ENCODE measurements around the gene MBOAT7.

The MBOAT7 gene

GRCh38 chr19:54162884-54163283 is 26.5 kb downstream of the MBOAT7 start:
- Histone ChIP-seq H3K9ac (ENCODE audit: low read length) (no peak overlapping the region), H3K36me3 (ENCODE audit: control insufficient read depth, insufficient read depth, low read length) (peaks cover 2% of the 10 kb centered on the region), H3K4me3 (ENCODE audit: low read length) (peak overlapping the region; percentile 64), H3K4me1 (ENCODE audit: control insufficient read depth, insufficient read depth, low read length) (peaks cover 15% of the 10 kb centered on the region), H3K27me3 (ENCODE audit: control insufficient read depth, insufficient read depth, low read length) (peaks cover 3% of the 10 kb centered on the region), H3K27ac (ENCODE audit: low read depth, low read length) (no peak overlapping the region)

GRCh38 chr19:54162241-54162805 is 27.1 kb downstream of the MBOAT7 start:
- H3K4me1 ChIP-seq (ENCODE audit: control insufficient read depth, insufficient read depth, low read length) = peaks cover 15% of the 10 kb centered on the region
- no peak overlapping the region for H3K9ac ChIP-seq (ENCODE audit: low read length)
- no peak overlapping the region for H3K27ac ChIP-seq (ENCODE audit: low read depth, low read length)
- peaks cover 3% of the 10 kb centered on the region for H3K27me3 ChIP-seq (ENCODE audit: control insufficient read depth, insufficient read depth, low read length)
- H3K36me3 ChIP-seq (ENCODE audit: control insufficient read depth, insufficient read depth, low read length) = peaks cover 2% of the 10 kb centered on the region
- peak overlapping the region; percentile 64 for H3K4me3 ChIP-seq (ENCODE audit: low read length)

- H3K9ac ChIP-seq (ENCODE audit: low read length) = no peak overlapping the region
- H3K27me3 ChIP-seq (ENCODE audit: control insufficient read depth, insufficient read depth, low read length) = peaks cover 3% of the 10 kb centered on the region
- peaks cover 16% of the 10 kb centered on the region for H3K36me3 ChIP-seq (ENCODE audit: control insufficient read depth, insufficient read depth, low read length)
- H3K4me3 ChIP-seq (ENCODE audit: low read length) = peak overlapping the region; percentile 73
- peaks cover 15% of the 10 kb centered on the region for H3K4me1 ChIP-seq (ENCODE audit: control insufficient read depth, insufficient read depth, low read length)
- H3K27ac ChIP-seq (ENCODE audit: low read depth, low read length) = peak overlapping the region; percentile 77
These were observed 28.5 kb downstream of the MBOAT7 start for GRCh38 chr19:54160854-54161253.

- Histone ChIP-seq H3K27me3 (ENCODE audit: control insufficient read depth, insufficient read depth, low read length) (peaks cover 3% of the 10 kb centered on the region), H3K36me3 (ENCODE audit: control insufficient read depth, insufficient read depth, low read length) (peaks cover 19% of the 10 kb centered on the region), H3K4me1 (ENCODE audit: control insufficient read depth, insufficient read depth, low read length) (peaks cover 15% of the 10 kb centered on the region), H3K9ac (ENCODE audit: low read length) (peak overlapping the region; percentile 20), H3K27ac (ENCODE audit: low read depth, low read length) (peak overlapping the region; percentile 77), H3K4me3 (ENCODE audit: low read length) (peak overlapping the region; percentile 73)
These were observed 29.1 kb downstream of the MBOAT7 start for GRCh38 chr19:54160182-54160811.

GRCh38 chr19:54159352-54160181 is 29.8 kb downstream of the MBOAT7 start, which contains the start of gene LENG1:
Gene LENG1 (minus strand): TSS chr19:54159721. CDS start chr19:54159695, 26 bp downstream.
- peak within 1 kb of the TSS; percentile 97 for H3K27ac ChIP-seq (ENCODE audit: low read depth, low read length)
- peak within 1 kb of the TSS; percentile 83 for H3K9ac ChIP-seq (ENCODE audit: low read length)
- peaks cover 3% of the 10 kb centered on the region for H3K27me3 ChIP-seq (ENCODE audit: control insufficient read depth, insufficient read depth, low read length)
- H3K4me1 ChIP-seq (ENCODE audit: control insufficient read depth, insufficient read depth, low read length) = peaks cover 15% of the 10 kb centered on the region
- peaks cover 24% of the 10 kb centered on the region for H3K36me3 ChIP-seq (ENCODE audit: control insufficient read depth, insufficient read depth, low read length)
- peak within 1 kb of the TSS; percentile 91 for H3K4me3 ChIP-seq (ENCODE audit: low read length)

GRCh38 chr19:54158812-54159351 is 30.5 kb downstream of the MBOAT7 start:
- Histone ChIP-seq H3K27me3 (ENCODE audit: control insufficient read depth, insufficient read depth, low read length) (no peaks in the 10 kb centered on the region), H3K27ac (ENCODE audit: low read depth, low read length) (peak overlapping the region; percentile 97), H3K36me3 (ENCODE audit: control insufficient read depth, insufficient read depth, low read length) (peaks cover 28% of the 10 kb centered on the region), H3K4me3 (ENCODE audit: low read length) (peak overlapping the region; percentile 91), H3K9ac (ENCODE audit: low read length) (peak overlapping the region; percentile 83), H3K4me1 (ENCODE audit: control insufficient read depth, insufficient read depth, low read length) (peaks cover 15% of the 10 kb centered on the region)

- H3K4me3 ChIP-seq (ENCODE audit: low read length) = no peak overlapping the region
- no peak overlapping the region for H3K9ac ChIP-seq (ENCODE audit: low read length)
- H3K4me1 ChIP-seq (ENCODE audit: control insufficient read depth, insufficient read depth, low read length) = peaks cover 15% of the 10 kb centered on the region
- no peak overlapping the region for H3K27ac ChIP-seq (ENCODE audit: low read depth, low read length)
- H3K36me3 ChIP-seq (ENCODE audit: control insufficient read depth, insufficient read depth, low read length) = peaks cover 40% of the 10 kb centered on the region
- no peaks in the 10 kb centered on the region for H3K27me3 ChIP-seq (ENCODE audit: control insufficient read depth, insufficient read depth, low read length)
These were observed 32.4 kb downstream of the MBOAT7 start for GRCh38 chr19:54156953-54157352.

GRCh38 chr19:54156490-54156889 is 32.9 kb downstream of the MBOAT7 start:
- no peaks in the 10 kb centered on the region for H3K27me3 ChIP-seq (ENCODE audit: control insufficient read depth, insufficient read depth, low read length)
- peaks cover 15% of the 10 kb centered on the region for H3K4me1 ChIP-seq (ENCODE audit: control insufficient read depth, insufficient read depth, low read length)
- no peak overlapping the region for H3K4me3 ChIP-seq (ENCODE audit: low read length)
- H3K9ac ChIP-seq (ENCODE audit: low read length) = no peak overlapping the region
- H3K27ac ChIP-seq (ENCODE audit: low read depth, low read length) = no peak overlapping the region
- peaks cover 44% of the 10 kb centered on the region for H3K36me3 ChIP-seq (ENCODE audit: control insufficient read depth, insufficient read depth, low read length)

GRCh38 chr19:54155694-54156093 is 33.7 kb downstream of the MBOAT7 start:
- H3K4me1 ChIP-seq (ENCODE audit: control insufficient read depth, insufficient read depth, low read length) = peaks cover 14% of the 10 kb centered on the region
- no peaks in the 10 kb centered on the region for H3K27me3 ChIP-seq (ENCODE audit: control insufficient read depth, insufficient read depth, low read length)
- H3K4me3 ChIP-seq (ENCODE audit: low read length) = no peak overlapping the region
- H3K36me3 ChIP-seq (ENCODE audit: control insufficient read depth, insufficient read depth, low read length) = peaks cover 48% of the 10 kb centered on the region
- H3K9ac ChIP-seq (ENCODE audit: low read length) = no peak overlapping the region
- no peak overlapping the region for H3K27ac ChIP-seq (ENCODE audit: low read depth, low read length)

- Histone ChIP-seq H3K27ac (ENCODE audit: low read depth, low read length) (no peak overlapping the region), H3K4me1 (ENCODE audit: control insufficient read depth, insufficient read depth, low read length) (peaks cover 8% of the 10 kb centered on the region), H3K27me3 (ENCODE audit: control insufficient read depth, insufficient read depth, low read length) (no peaks in the 10 kb centered on the region), H3K36me3 (ENCODE audit: control insufficient read depth, insufficient read depth, low read length) (peaks cover 53% of the 10 kb centered on the region), H3K4me3 (ENCODE audit: low read length) (no peak overlapping the region), H3K9ac (ENCODE audit: low read length) (no peak overlapping the region)
These were observed 34.6 kb downstream of the MBOAT7 start for GRCh38 chr19:54154603-54155345.

GRCh38 chr19:54153731-54154326 is 35.6 kb downstream of the MBOAT7 start:
- H3K36me3 ChIP-seq (ENCODE audit: control insufficient read depth, insufficient read depth, low read length) = peaks cover 62% of the 10 kb centered on the region
- no peak overlapping the region for H3K9ac ChIP-seq (ENCODE audit: low read length)
- no peaks in the 10 kb centered on the region for H3K27me3 ChIP-seq (ENCODE audit: control insufficient read depth, insufficient read depth, low read length)
- peaks cover 5% of the 10 kb centered on the region for H3K4me1 ChIP-seq (ENCODE audit: control insufficient read depth, insufficient read depth, low read length)
- no peak overlapping the region for H3K27ac ChIP-seq (ENCODE audit: low read depth, low read length)
- no peak overlapping the region for H3K4me3 ChIP-seq (ENCODE audit: low read length)

Data from rectal smooth muscle tissue (tissue), 1 donor.